Dedifferentiated amniotic fluid mesenchymal stem cell (primary cell): ENCODE results near the gene TNC.

ENCODE experiments used
- DNase-seq: peaks from one replicate; pipeline ENCODE4 v3.0.0-alpha.2; 2016; ENCODE audit errors: extremely low spot score

TNC gene

DNA sequence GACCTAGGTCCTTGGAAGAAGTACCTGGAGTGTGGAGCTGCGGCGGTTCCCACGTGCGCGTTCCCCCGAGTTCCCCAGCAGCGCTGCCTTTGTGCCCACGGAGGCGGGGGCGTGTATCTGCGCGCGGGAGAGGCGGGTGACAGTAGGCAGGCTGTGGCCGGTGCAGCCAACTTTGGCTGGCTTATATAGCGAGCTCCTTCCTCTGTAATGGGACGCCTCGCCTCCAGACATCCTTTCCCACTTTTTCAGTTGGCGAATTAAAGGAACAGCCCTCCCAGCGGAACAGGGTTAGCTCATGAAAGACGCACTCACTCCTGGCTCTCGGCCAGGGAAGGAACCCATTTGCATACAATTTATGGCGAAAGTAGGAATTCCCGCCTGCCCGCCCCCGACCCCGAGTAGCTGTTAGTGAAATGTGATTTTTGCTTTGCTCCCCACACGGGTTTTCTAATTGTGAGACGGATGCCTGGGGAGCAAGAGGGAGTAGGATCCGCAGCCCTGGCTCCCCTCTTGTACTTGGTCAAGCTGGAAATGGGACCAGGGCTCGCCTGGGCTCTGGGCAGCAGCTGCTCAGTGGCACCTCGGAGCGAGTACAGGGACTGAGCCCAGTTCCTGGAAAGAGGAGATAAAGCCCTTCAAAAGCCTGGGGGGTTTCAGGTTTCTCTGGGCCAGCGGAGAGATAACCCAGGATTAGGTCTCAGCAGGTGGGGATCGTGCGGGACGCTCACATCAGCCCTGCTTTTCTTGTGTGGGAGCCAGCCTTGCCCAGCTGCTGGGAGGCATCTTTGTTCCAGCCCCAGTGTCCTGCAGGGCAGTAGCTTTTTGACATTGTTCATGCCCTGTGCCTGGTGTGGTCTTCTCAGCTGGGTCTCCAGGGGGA is at the start of gene TNC:
Gene TNC, minus strand, starts transcription at position 159 of the 880 bp plus-strand sequence. CDS start 27,139 bp downstream, outside the sequence.
- DNase-seq, result peak; percentile 56

DNA sequence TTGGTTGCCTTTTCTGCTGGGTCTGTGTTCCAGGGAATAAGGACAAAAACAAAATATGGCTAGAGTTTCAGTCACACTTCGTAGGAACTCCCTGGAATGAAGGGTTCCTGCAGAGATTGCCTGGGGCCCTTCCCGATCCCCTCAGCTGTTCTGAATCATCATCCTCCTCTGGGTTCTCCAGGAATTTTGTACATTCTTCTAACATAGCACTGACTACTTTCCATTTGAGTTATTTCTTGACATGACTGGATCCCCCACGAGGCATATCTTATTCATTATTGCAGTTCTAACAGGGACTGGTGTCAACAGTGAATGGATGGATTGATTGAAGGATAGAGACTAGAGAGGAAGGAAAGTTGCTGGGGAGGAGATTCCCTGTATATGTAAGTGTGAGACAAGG is 49.2 kb upstream of the TNC start:
- peak; percentile 85 for DNase-seq

GRCh38 chr9:115165233-115165632 is 47.3 kb upstream of the TNC start:
- DNase-seq, result no peak

GRCh38 chr9:115164511-115164974 is 46.6 kb upstream of the TNC start:
- peak; percentile 27 for DNase-seq

GRCh38 chr9:115162946-115163345 is 45.0 kb upstream of the TNC start:
- no peak for DNase-seq

GRCh38 chr9:115161446-115161845 is 43.5 kb upstream of the TNC start:
- no peak for DNase-seq

GRCh38 chr9:115158661-115159481 is 40.9 kb upstream of the TNC start:
- DNase-seq, result no peak

- peak; percentile 59 for DNase-seq
Observed at GRCh38 chr9:115157245-115157674, 39.3 kb upstream of the TNC start.

GRCh38 chr9:115155037-115155436 is 37.1 kb upstream of the TNC start:
- no peak for DNase-seq

DNA sequence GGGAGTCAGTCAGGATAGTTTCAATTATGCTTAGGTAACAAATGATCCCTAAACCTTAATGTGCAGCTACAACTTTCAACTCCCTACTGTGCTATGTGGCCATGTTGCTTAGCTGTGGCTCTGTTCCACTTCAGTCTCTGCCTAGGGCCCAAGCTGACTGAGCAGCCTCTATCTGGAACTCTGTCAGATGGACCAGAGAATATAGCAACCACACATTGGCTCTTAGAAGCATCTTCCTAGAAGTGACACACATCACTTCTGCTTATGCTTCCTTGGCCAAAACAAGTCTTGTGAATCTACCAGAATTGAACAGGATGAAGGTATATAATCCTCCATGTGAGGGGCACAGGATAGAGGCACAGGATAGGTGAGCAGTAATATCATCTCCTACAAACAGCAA is 36.7 kb upstream of the TNC start:
- no peak for DNase-seq

GRCh38 chr9:115152281-115152820 is 34.4 kb upstream of the TNC start:
- DNase-seq, result no peak

DNA sequence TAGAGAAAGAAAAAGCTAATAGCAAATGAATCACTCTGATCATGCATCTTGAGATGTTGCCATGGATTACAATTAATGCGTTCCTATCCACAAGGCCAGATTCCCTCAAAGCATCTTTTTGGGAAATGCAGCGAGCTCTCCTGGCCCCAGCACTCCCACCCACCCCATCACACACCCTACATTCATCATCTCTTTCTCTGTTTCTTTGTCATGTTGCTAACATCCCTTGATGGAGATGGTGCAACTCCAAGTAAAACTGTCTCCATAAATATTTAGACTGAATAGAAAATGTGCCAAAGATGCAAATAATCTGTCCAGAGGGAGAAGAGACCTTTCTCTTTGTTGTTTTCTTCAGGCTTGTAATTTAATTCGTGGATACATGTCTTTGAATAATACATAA is 30.8 kb upstream of the TNC start:
- no peak for DNase-seq

DNA sequence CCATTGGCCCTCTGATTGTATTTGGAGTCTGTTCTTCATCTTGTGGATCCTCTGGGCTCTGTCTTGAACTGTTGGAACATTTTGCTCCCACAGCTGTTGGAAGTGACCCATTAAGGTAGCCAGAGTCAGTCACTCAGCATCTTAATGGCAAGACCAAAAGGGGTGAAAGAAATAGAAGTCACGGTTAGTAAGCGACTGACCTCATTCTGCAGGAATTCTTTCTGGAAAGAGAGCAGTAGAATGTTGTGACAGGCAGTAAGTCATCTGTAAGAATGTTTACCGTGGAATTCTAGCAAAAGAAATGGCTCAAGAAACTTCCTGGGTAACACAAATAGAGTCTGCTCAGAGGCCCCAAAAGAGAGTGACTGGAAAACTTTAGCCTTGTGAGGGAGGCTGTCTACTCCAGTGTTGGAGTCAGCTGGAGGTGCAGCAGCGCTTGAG is 28.6 kb upstream of the TNC start:
- peak; percentile 89 for DNase-seq

DNA sequence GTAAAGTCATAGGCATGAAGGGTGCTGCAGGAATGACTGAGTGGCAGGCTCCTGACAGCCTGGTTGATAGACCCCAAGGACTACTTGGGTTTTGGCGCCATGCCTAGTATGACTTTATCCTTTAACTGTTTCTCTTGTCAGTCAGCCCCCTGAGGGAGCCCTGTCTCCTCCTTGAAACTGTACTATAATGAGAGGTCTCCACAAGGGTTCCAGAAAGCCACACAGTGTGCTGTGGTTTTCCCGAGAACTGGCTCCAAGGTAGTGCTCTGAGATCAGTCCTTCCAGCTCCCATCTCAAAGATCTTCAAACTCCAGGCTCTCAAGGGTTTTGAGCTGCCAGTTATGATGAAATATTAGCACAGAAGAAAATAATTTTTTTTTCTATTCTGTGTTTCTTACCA is 26.7 kb upstream of the TNC start:
- no peak for DNase-seq

GRCh38 chr9:115143689-115144088 is 25.7 kb upstream of the TNC start:
- no peak for DNase-seq

GRCh38 chr9:115142517-115143270 is 24.7 kb upstream of the TNC start:
- DNase-seq, result no peak

- DNase-seq, result no peak
Observed at GRCh38 chr9:115142090-115142489, 24.1 kb upstream of the TNC start.

GRCh38 chr9:115141612-115142011 is 23.7 kb upstream of the TNC start:
- no peak for DNase-seq

- DNase-seq, result no peak
Observed at GRCh38 chr9:115138151-115138550, 20.2 kb upstream of the TNC start.

DNA sequence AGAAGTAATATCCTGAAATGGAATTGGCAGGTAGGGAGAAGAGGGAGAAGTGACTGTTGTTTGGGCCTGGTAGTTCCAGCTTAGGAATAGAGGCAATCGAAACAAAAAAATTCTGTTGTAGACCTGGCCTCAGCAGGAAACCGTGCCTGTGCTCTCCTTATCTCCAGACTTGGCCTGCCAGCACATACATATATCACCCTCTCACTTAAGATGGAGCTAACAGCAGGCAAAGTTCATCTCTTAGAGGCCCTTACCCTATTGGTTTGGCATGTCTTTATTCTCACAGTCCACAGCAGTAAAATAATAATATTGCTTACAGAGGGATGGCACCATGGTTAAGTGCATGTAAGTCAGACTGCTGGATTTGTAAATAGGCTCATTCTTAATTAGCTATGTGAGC is 19.6 kb upstream of the TNC start:
- no peak for DNase-seq
